ENCODE data around the gene PNPLA7. TPM values are rescaled to one million over a fixed set of nuclear protein-coding genes. Genes with fewer than 3 reads are reported as not detected.

PNPLA7 gene
- total and polyA plus RNA-seq, 4 donors, result 0.79 to 8.9 (median 7.7) TPM

- Histone ChIP-seq H3K27me3 (ENCODE audit: control insufficient read depth in 3 of 3, insufficient read depth in 3 of 3, low read length in 2 of 3) (no peaks in the 10 kb centered on the region), H3K4me1 (ENCODE audit: control insufficient read depth in 5 of 5, insufficient read depth in 5 of 5, low read length in 5 of 5) (peaks cover 0 to 4% (median 0%) of the 10 kb centered on the region in 5 donors), H3K9me3 (ENCODE audit: control insufficient read depth in 4 of 4, insufficient read depth in 3 of 4, low read length in 3 of 4) (no peaks in the 10 kb centered on the region), H3K4me3 (no peak overlapping the region), H3K27ac (ENCODE audit: low read depth in 1 of 2, low read length in 1 of 2) (no peak overlapping the region), H3K36me3 (ENCODE audit: control insufficient read depth in 4 of 4, insufficient read depth in 4 of 4, low read length in 4 of 4) (peaks cover 0 to 8% (median 0%) of the 10 kb centered on the region in 4 donors), H3K9ac (ENCODE audit: insufficient read depth in 1 of 2, low read length in 2 of 2) (no peak overlapping the region)
- ATAC-seq (ENCODE audit: insufficient read depth, low FRiP score) (no peak), DNase-seq (no peak)
- no peak for TF ChIP-seq CTCF (IDR thresholded peaks at IDR 0.05; ENCODE audit: control extremely low read depth, extremely low read depth)
- WGBS, 2 donors, result 93 to 97% methylated on average over 25 of the region's 25 CpGs
These were observed 6.8 kb downstream of the PNPLA7 start for GRCh38 chr9:137543237-137543963.

GRCh38 chr9:137542486-137542885 is 7.7 kb downstream of the PNPLA7 start:
- H3K4me1 ChIP-seq (ENCODE audit: control insufficient read depth in 5 of 5, insufficient read depth in 5 of 5, low read length in 5 of 5), result peaks cover 0 to 4% (median 0%) of the 10 kb centered on the region in 5 donors
- ATAC-seq (ENCODE audit: insufficient read depth, low FRiP score), result no peak
- no peak overlapping the region for H3K4me3 ChIP-seq
- no peaks in the 10 kb centered on the region for H3K9me3 ChIP-seq (ENCODE audit: control insufficient read depth in 4 of 4, insufficient read depth in 3 of 4, low read length in 3 of 4)
- H3K9ac ChIP-seq (ENCODE audit: insufficient read depth in 1 of 2, low read length in 2 of 2), result no peak overlapping the region
- no peaks in the 10 kb centered on the region for H3K27me3 ChIP-seq (ENCODE audit: control insufficient read depth in 3 of 3, insufficient read depth in 3 of 3, low read length in 2 of 3)
- peaks cover 0 to 8% (median 0%) of the 10 kb centered on the region in 4 donors for H3K36me3 ChIP-seq (ENCODE audit: control insufficient read depth in 4 of 4, insufficient read depth in 4 of 4, low read length in 4 of 4)
- no peak for DNase-seq
- no peak for TF ChIP-seq CTCF (IDR thresholded peaks at IDR 0.05; ENCODE audit: control extremely low read depth, extremely low read depth)
- WGBS, 2 donors, result 93 to 94% methylated on average over 20 of the region's 20 CpGs
- no peak overlapping the region for H3K27ac ChIP-seq (ENCODE audit: low read depth in 1 of 2, low read length in 1 of 2)

- ATAC-seq (ENCODE audit: insufficient read depth, low FRiP score) (no peak), DNase-seq (no peak)
- Histone ChIP-seq H3K9me3 (ENCODE audit: control insufficient read depth in 4 of 4, insufficient read depth in 3 of 4, low read length in 3 of 4) (no peaks in the 10 kb centered on the region), H3K36me3 (ENCODE audit: control insufficient read depth in 4 of 4, insufficient read depth in 4 of 4, low read length in 4 of 4) (peaks cover 0 to 8% (median 0%) of the 10 kb centered on the region in 4 donors), H3K27me3 (ENCODE audit: control insufficient read depth in 3 of 3, insufficient read depth in 3 of 3, low read length in 2 of 3) (no peaks in the 10 kb centered on the region), H3K4me3 (no peak overlapping the region), H3K27ac (ENCODE audit: low read depth in 1 of 2, low read length in 1 of 2) (no peak overlapping the region), H3K9ac (ENCODE audit: insufficient read depth in 1 of 2, low read length in 2 of 2) (no peak overlapping the region), H3K4me1 (ENCODE audit: control insufficient read depth in 5 of 5, insufficient read depth in 5 of 5, low read length in 5 of 5) (peaks cover 0 to 4% (median 0%) of the 10 kb centered on the region in 5 donors)
- TF ChIP-seq CTCF (IDR thresholded peaks at IDR 0.05; ENCODE audit: control extremely low read depth, extremely low read depth), result no peak
- 92 to 94% methylated on average over 18 of the region's 18 CpGs for WGBS, 2 donors
These were observed 9.7 kb downstream of the PNPLA7 start for GRCh38 chr9:137540536-137540935.

Measured in lung (tissue), 12 donors.